NB4 (cell line): Measurements from ENCODE around the gene PCNX2.

Experiments
- DNase-seq: peaks from one replicate; pipeline ENCODE4 v3.0.0; 2010; ENCODE audit warnings: low read depth
- H3K4me3 ChIP-seq: one replicate; pipeline ENCODE4 v1.5.1; 2011; ENCODE audit warnings: mild to moderate bottlenecking, low read depth, low read length, moderate library complexity
- MAX ChIP-seq: IDR thresholded peaks from 2 replicates; pipeline ENCODE4 v1.6.1; 2011; ENCODE audit warnings: low read depth, low read length
- MYC ChIP-seq: IDR thresholded peaks from 2 replicates; pipeline ENCODE4 v1.6.1; 2011; ENCODE audit warnings: low read depth, low read length
- POLR2A ChIP-seq: IDR thresholded peaks from 2 replicates; pipeline ENCODE4 v1.6.1; 2011; ENCODE audit warnings: mild to moderate bottlenecking; ENCODE audit not compliant: insufficient read length; ENCODE audit errors: extremely low read depth
- TF ChIP-seq, protein P1 (sequence below): IDR thresholded peaks from one replicate; pipeline ENCODE4 v1.5.1; 2012; ENCODE audit warnings: low read depth, low read length

The PCNX2 gene

GRCh38 chr1:233240371-233240770, 55.2 kb downstream of the PCNX2 start:
- no peak for DNase-seq
- TF ChIP-seq MAX (no peak), MYC (no peak), POLR2A (no peak)
- TF ChIP-seq, protein P1, sequence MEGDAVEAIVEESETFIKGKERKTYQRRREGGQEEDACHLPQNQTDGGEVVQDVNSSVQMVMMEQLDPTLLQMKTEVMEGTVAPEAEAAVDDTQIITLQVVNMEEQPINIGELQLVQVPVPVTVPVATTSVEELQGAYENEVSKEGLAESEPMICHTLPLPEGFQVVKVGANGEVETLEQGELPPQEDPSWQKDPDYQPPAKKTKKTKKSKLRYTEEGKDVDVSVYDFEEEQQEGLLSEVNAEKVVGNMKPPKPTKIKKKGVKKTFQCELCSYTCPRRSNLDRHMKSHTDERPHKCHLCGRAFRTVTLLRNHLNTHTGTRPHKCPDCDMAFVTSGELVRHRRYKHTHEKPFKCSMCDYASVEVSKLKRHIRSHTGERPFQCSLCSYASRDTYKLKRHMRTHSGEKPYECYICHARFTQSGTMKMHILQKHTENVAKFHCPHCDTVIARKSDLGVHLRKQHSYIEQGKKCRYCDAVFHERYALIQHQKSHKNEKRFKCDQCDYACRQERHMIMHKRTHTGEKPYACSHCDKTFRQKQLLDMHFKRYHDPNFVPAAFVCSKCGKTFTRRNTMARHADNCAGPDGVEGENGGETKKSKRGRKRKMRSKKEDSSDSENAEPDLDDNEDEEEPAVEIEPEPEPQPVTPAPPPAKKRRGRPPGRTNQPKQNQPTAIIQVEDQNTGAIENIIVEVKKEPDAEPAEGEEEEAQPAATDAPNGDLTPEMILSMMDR: no peak
- H3K4me3 ChIP-seq: no peak overlapping the region

GRCh38 chr1:233238884-233239431, 56.6 kb downstream of the PCNX2 start:
- H3K4me3 ChIP-seq: no peak overlapping the region
- DNase-seq: peak; percentile 31
- TF ChIP-seq POLR2A (no peak), MYC (no peak), MAX (no peak)
- TF ChIP-seq, protein P1: no peak

GRCh38 chr1:233237647-233238046, 57.9 kb downstream of the PCNX2 start:
- TF ChIP-seq MYC (no peak), MAX (no peak), POLR2A (no peak)
- TF ChIP-seq, protein P1: no peak
- no peak overlapping the region for H3K4me3 ChIP-seq
- no peak for DNase-seq

- DNase-seq: no peak
- H3K4me3 ChIP-seq: no peak overlapping the region
- no peak for TF ChIP-seq POLR2A
- no peak for TF ChIP-seq MAX
- TF ChIP-seq, protein P1: no peak
- TF ChIP-seq MYC: no peak
These were observed 62.0 kb downstream of the PCNX2 start for GRCh38 chr1:233233508-233234040.

DNA sequence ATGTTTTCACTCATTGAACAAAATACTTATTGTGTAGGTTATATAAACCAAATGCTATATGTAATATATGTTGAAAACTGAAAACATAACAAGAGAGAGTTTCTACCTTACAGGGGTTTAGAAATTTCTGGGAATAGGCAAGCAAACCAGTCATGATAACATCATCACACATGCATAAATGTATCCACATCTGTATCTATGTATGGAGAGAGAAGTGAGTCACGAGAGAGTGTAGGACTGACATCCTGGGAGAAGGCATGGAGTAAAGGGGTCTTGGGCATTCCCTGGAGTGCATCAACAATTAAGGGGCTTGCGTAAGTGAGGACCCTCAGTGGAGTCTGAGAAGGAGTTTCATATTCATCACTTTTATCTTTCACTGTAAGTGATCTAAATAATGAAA, 65.5 kb downstream of the PCNX2 start:
- no peak for DNase-seq
- TF ChIP-seq, protein P1: no peak
- H3K4me3 ChIP-seq: no peak overlapping the region

DNA sequence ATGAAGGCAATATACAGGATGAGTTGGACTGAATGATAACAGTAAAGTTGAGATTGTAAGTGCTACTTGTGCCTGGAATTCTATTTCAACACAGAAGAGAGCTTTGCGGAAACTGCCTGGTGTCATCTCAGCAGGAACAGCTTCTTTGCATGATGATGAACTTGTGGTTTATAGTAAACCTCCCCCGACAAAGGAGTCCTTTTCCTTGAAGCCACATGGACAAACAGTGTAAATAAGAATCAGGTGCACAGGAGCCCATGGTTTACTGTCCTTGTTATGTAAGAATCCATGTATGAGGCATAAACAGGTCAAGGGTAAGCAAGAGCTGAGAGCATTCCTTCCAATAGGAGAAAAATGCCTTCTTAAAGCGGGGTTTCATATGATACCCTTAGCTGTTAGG, 66.2 kb downstream of the PCNX2 start:
- peak; percentile 12 for DNase-seq
- TF ChIP-seq, protein P1: no peak
- TF ChIP-seq POLR2A: no peak
- TF ChIP-seq MAX: no peak
- TF ChIP-seq MYC: no peak
- no peak overlapping the region for H3K4me3 ChIP-seq
